Adrenal gland (tissue), 12 donors: ENCODE results near the gene COX10. TPM values are rescaled to one million over a fixed set of nuclear protein-coding genes. Genes with fewer than 3 reads are reported as not detected.

Source experiments
- DNase-seq, 7 donors: peaks; one replicate each; pipeline ENCODE4 v3.0.0-alpha.2; 2019 to 2020
- H3K27ac ChIP-seq, 5 donors: fragments of 200-600 bp; sonication (generic) in 4 of 5; 1 replicate in 3 of 5; 2 replicates in 2 of 5; pipeline versions ENCODE4 v1.5.1 to v1.8.0; 2016 to 2020; ENCODE audit warnings: mild to moderate bottlenecking in 1 of 5
- H3K27me3 ChIP-seq: fragments of 200-600 bp; 2 replicates; pipeline ENCODE4 v1.8.0; 2021
- H3K36me3 ChIP-seq, 2 donors: fragments of 200-600 bp; replicated peaks in 1 of 2; 1 replicate in 1 of 2; 2 replicates in 1 of 2; pipeline versions ENCODE4 v1.5.1 to v1.8.0; 2018 to 2022
- H3K4me1 ChIP-seq, 2 donors: fragments of 200-600 bp; replicated peaks in 1 of 2; 1 replicate in 1 of 2; 2 replicates in 1 of 2; pipeline versions ENCODE4 v1.5.1 to v1.8.0; 2018 to 2021
- H3K4me3 ChIP-seq, 4 donors: fragments of 200-600 bp; sonication (generic) in 3 of 4; one replicate each; pipeline ENCODE4 v1.5.1; 2016 to 2018
- H3K9me3 ChIP-seq, 3 donors: fragments of 200-600 bp; sonication (generic) in 1 of 3; replicated peaks in 1 of 3; 1 replicate in 2 of 3; 2 replicates in 1 of 3; pipeline versions ENCODE4 v1.5.1 to v1.8.0; 2016 to 2021
- CTCF ChIP-seq, 6 experiments: fragments of 450-650 bp in 4 of 6; fragments of 200-600 bp in 2 of 6; sonication (generic) in 1 of 6; IDR thresholded peaks; 1 replicate in 5 of 6; 2 replicates in 1 of 6; pipeline versions ENCODE4 v1.5.1 to v1.8.0; 2016 to 2021; ENCODE audit warnings: antibody characterized with exemption in 6 of 6, mild to moderate bottlenecking in 2 of 6, moderate library complexity in 1 of 6
- POLR2A ChIP-seq, 2 donors: fragments of 450-650 bp; IDR thresholded peaks; one replicate each; pipeline ENCODE4 v1.6.1; 2017; ENCODE audit warnings: antibody characterized with exemption in 2 of 2, mild to moderate bottlenecking in 2 of 2, moderate library complexity in 1 of 2
- WGBS, 4 donors: extraction: QIAGEN DNeasy Blood & Tissue Kit in 2 of 4; methylation state at CpG; one replicate each; pipeline versions ENCODE4 v1.1.5 to v1.1.7; 2013 to 2017; 5-methylcytosine and 5-hydroxymethylcytosine counted together
- intact Hi-C, 2 donors: fragments of 100-400 bp; cut with DNase I; formaldehyde crosslinking; loops; one replicate each; pipeline versions ENCODE4 v1.14.1 to v1.15.0; 2022 to 2023
- polyA plus RNA-seq, 3 donors: library from polyadenylated mRNA; stranded (reverse); fragments of 200-250 nt in 2 of 3; fragments of 350-450 nt in 1 of 3; fragmentation: Illumina TruSeq in 1 of 3; extraction: RNeasy Lipid Tissue Mini Kit (QIAGEN cat#74804) in 1 of 3; gene quantifications; one replicate each; pipeline ENCODE4 v1.2.3, GENCODE V29; 2013 to 2014
- total RNA-seq, 9 donors: library from RNA; depleted of rRNA in 4 of 9; stranded (reverse); fragments of >200 nt in 4 of 9; fragments of 120-200 nt in 1 of 9; fragmentation: NEBNext Ultra II Directional in 1 of 9; extraction: Animal tissue kit (Norgen Biotek cat#: 25700) in 1 of 9; gene quantifications; one replicate each; pipeline versions ENCODE4 v1.1.0 to v1.2.4, GENCODE V29; 2013 to 2023
- donor health status: healthy with polysubstance abuse.
- donor health status: Bipolar disorder and iron deficiency.
- donor health status: DM: yes; HTN: yes; CAD: no.
- donor health status: DM: no; HTN: no; CAD: no.
- donor health status: DM: no; HTN: no; CAD: no.
- donor health status: DM: yes; HTN: yes; CAD: no.

Gene COX10
- total and polyA plus RNA-seq, 12 donors: 6.8 to 33.9 (median 14.7) TPM

DNA sequence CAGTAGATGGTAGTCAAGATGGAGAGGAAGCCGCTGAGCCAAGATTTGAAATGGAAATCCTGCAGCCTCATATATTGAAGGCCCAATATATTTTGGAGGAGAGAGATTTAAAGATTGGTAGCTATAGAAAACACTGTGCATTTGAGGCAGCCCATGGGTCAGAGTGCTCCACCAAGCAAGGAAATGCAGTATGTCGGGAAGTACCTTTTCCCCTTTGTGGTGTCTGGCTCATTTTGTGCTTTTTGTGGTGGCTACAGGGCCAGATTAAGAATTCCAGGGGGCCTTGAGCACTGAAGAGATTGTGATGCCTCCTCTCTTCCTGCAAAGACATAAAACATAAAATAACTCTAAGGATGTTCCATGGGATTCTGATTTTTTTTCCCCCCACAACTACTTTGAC, 127.8 kb downstream of the COX10 start:
- Histone ChIP-seq H3K27me3 (no peaks in the 10 kb centered on the region), H3K27ac (no peak overlapping the region), H3K36me3 (no peaks in the 10 kb centered on the region), H3K9me3 (no peaks in the 10 kb centered on the region), H3K4me1 (no peaks in the 10 kb centered on the region), H3K4me3 (no peak overlapping the region)
- TF ChIP-seq POLR2A (IDR thresholded peaks at IDR 0.05) (no peak), CTCF (IDR thresholded peaks at IDR 0.05) (no peak)
- 81 to 96% (median 92%) methylated on average over 2 of the region's 2 CpGs for WGBS, 4 donors
- intact Hi-C loops: no loop called here
- no peak for DNase-seq

- Histone ChIP-seq H3K27me3 (no peaks in the 10 kb centered on the region), H3K27ac (no peak overlapping the region), H3K36me3 (no peaks in the 10 kb centered on the region), H3K9me3 (no peaks in the 10 kb centered on the region), H3K4me1 (no peaks in the 10 kb centered on the region), H3K4me3 (no peak overlapping the region)
- intact Hi-C loops: no loop called here
- WGBS, 4 donors: 49 to 94% (median 74%) methylated on average over 4 of the region's 4 CpGs
- no peak for DNase-seq
- TF ChIP-seq CTCF (IDR thresholded peaks at IDR 0.05): no peak
- TF ChIP-seq POLR2A (IDR thresholded peaks at IDR 0.05): no peak
Measured at GRCh38 chr17:14197586-14197985, 128.3 kb downstream of the COX10 start.

DNA sequence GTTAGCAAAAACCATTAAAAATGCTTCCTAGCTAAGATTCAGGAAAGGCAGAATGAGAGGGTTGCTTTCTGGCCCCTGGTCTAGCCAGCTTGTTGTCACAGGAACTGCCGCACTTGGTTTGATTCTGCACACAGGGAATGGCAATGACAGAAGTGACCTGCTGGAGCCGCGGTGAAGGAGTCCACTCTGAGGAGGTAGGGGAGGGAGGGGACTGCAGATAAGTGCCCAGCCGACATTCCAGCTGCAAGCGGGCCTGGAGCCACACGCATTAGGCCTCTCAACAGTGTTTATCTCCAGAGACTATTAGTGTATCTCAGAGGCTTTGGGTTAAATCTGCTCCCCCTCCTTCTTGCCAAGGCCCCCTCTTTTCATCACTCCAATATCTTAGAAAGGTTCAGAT, 128.7 kb downstream of the COX10 start:
- DNase-seq: no peak
- Histone ChIP-seq H3K4me1 (no peaks in the 10 kb centered on the region), H3K27ac (no peak overlapping the region), H3K9me3 (no peaks in the 10 kb centered on the region), H3K27me3 (no peaks in the 10 kb centered on the region), H3K4me3 (no peak overlapping the region), H3K36me3 (no peaks in the 10 kb centered on the region)
- TF ChIP-seq CTCF (IDR thresholded peaks at IDR 0.05) (no peak), POLR2A (IDR thresholded peaks at IDR 0.05) (no peak)
- intact Hi-C loops: no loop called here
- 76 to 85% (median 79%) methylated on average over 6 of the region's 6 CpGs for WGBS, 4 donors

GRCh38 chr17:14198575-14198974, 129.3 kb downstream of the COX10 start:
- Histone ChIP-seq H3K27me3 (no peaks in the 10 kb centered on the region), H3K9me3 (no peaks in the 10 kb centered on the region), H3K4me1 (no peaks in the 10 kb centered on the region), H3K4me3 (no peak overlapping the region), H3K27ac (no peak overlapping the region), H3K36me3 (no peaks in the 10 kb centered on the region)
- DNase-seq: no peak
- 95 to 98% (median 96%) methylated on average over 4 of the region's 4 CpGs for WGBS, 4 donors
- TF ChIP-seq POLR2A (IDR thresholded peaks at IDR 0.05) (no peak), CTCF (IDR thresholded peaks at IDR 0.05) (no peak)
- intact Hi-C loops: no loop called here
